ENCODE measurements around the gene RPS6KC1.

DNA sequence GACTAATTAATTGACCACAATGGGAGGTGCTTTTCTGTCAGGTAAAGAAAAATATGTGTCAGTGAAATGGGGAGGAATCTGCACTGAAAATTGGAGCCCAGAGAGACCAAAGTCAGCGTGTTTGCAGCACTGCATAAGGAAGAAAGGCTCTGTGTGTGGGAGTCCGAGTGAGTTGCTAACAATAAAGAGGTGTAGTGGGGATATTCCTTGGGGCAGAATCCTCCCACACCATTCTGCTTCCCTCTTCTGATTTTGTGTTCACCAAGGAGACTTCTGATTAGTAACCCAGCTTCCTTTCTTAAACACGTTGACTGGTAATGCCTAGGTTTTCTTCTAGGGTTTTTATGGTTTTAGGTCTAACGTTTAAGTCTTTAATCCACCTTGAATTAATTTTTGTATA, 240.5 kb downstream of the RPS6KC1 start:
- TF ChIP-seq, protein P1, sequence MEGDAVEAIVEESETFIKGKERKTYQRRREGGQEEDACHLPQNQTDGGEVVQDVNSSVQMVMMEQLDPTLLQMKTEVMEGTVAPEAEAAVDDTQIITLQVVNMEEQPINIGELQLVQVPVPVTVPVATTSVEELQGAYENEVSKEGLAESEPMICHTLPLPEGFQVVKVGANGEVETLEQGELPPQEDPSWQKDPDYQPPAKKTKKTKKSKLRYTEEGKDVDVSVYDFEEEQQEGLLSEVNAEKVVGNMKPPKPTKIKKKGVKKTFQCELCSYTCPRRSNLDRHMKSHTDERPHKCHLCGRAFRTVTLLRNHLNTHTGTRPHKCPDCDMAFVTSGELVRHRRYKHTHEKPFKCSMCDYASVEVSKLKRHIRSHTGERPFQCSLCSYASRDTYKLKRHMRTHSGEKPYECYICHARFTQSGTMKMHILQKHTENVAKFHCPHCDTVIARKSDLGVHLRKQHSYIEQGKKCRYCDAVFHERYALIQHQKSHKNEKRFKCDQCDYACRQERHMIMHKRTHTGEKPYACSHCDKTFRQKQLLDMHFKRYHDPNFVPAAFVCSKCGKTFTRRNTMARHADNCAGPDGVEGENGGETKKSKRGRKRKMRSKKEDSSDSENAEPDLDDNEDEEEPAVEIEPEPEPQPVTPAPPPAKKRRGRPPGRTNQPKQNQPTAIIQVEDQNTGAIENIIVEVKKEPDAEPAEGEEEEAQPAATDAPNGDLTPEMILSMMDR (IDR thresholded peaks at IDR 0.05; ENCODE audit: low read depth, low read length, poor library complexity, severe bottlenecking): no peak
- no peak for TF ChIP-seq EZH2phosphoT487 (IDR thresholded peaks at IDR 0.05; ENCODE audit: borderline replicate concordance, low read length)

Data from DOHH2 (cell line).